Activated CD8-positive, alpha-beta T cell treated with anti-CD3 and anti-CD28 coated beads for 36 hours (primary cell): ENCODE measurements around the gene ZNF318. TPM values are rescaled to one million over a fixed set of nuclear protein-coding genes. Genes with fewer than 3 reads are reported as not detected.
"Not testable (repeated sequence)": the region's sequence is repeated elsewhere in the genome, so short reads cannot be mapped to it uniquely, and the experiment has no call there.

Source experiments
- ATAC-seq: fragments of 200-7000 bp; cut with Tn5 transposase; one replicate; pipeline ENCODE4 v1.10.0; 2021; ENCODE audit warnings: mild to moderate bottlenecking, moderate library complexity
- CTCF ChIA-PET: fragments of 350-600 bp; sonication (Branson Sonifier 250); formaldehyde crosslinking; loops from one replicate; lab custom pipeline; 2021; ENCODE audit warnings: antibody characterized with exemption; lab: Charles Lee
- POLR2A ChIA-PET: fragments of 350-600 bp; sonication (Branson Sonifier 250); formaldehyde crosslinking; loops from one replicate; lab custom pipeline; 2021; ENCODE audit warnings: antibody characterized with exemption; lab: Charles Lee
- DNase-seq: peaks from one replicate; pipeline ENCODE4 v3.0.0-alpha.2; 2020
- H3K27ac Mint-ChIP-seq: one replicate; pipeline ENCODE4 v1.8.0; 2021; ENCODE audit warnings: mild to moderate bottlenecking, mixed read lengths
- H3K27me3 Mint-ChIP-seq: one replicate; pipeline ENCODE4 v1.8.0; 2021; ENCODE audit warnings: mixed read lengths
- H3K36me3 Mint-ChIP-seq: one replicate; pipeline ENCODE4 v1.8.0; 2021; ENCODE audit warnings: low read depth, mixed read lengths
- H3K4me1 Mint-ChIP-seq: one replicate; pipeline ENCODE4 v1.8.0; 2021; ENCODE audit warnings: low read depth, mixed read lengths
- H3K4me3 Mint-ChIP-seq: one replicate; pipeline ENCODE4 v1.8.0; 2021; ENCODE audit warnings: mild to moderate bottlenecking, moderate library complexity, mixed read lengths
- H3K9me3 Mint-ChIP-seq: one replicate; pipeline ENCODE4 v1.8.0; 2021; ENCODE audit warnings: mixed read lengths
- CTCF ChIP-seq: fragments of 200-600 bp; IDR thresholded peaks from one replicate; pipeline ENCODE4 v1.8.0; 2022; ENCODE audit warnings: antibody characterized with exemption, mild to moderate bottlenecking
- intact Hi-C: fragments of 100-400 bp; cut with micrococcal nuclease; formaldehyde crosslinking; loops from one replicate; pipeline ENCODE4 v1.10.0; 2022
- total RNA-seq, 2 experiments: library from RNA; stranded (reverse); gene quantifications; one replicate each; pipeline ENCODE4 v1.2.3, GENCODE V29; 2021

Gene ZNF318
- total RNA-seq, 2 experiments from 2014 or later, result 13.1 to 13.5 TPM

GRCh38 chr6:43377710-43378229, 8.3 kb upstream of the ZNF318 start:
- DNase-seq (no peak), ATAC-seq (no peak)
- H3K4me1 Mint-ChIP-seq, result peaks cover 25% of the 10 kb centered on the region
- POLR2A ChIA-PET, result interaction anchor here (0.8 to 1.9 kb wide), 3 partner anchors 8 to 12 kb away, joined by 4 to 6 read pairs (median 5); partner anchors contain the start of gene ZNF318
- intact Hi-C loops, result no loop called here
- H3K9me3 Mint-ChIP-seq, result no peaks in the 10 kb centered on the region
- TF ChIP-seq CTCF, result no peak
- H3K27me3 Mint-ChIP-seq, result peaks cover 2% of the 10 kb centered on the region
- H3K4me3 Mint-ChIP-seq, result no peak overlapping the region
- no peaks in the 10 kb centered on the region for H3K36me3 Mint-ChIP-seq
- CTCF ChIA-PET, result interaction anchor here (0.8 to 1.4 kb wide), 4 partner anchors 8 to 114 kb away, joined by 3 to 5 read pairs (median 4); partner anchors contain the start of gene ZNF318
- H3K27ac Mint-ChIP-seq, result no peak overlapping the region

GRCh38 chr6:43376551-43376981, 7.1 kb upstream of the ZNF318 start:
- peak overlapping the region; percentile 18 for H3K27ac Mint-ChIP-seq

GRCh38 chr6:43375693-43376092, 6.2 kb upstream of the ZNF318 start:
- H3K4me1 Mint-ChIP-seq, result peaks cover 12% of the 10 kb centered on the region
- intact Hi-C loops, result no loop called here
- no peak overlapping the region for H3K4me3 Mint-ChIP-seq
- DNase-seq (no peak), ATAC-seq (no peak)
- H3K27ac Mint-ChIP-seq, result no peak overlapping the region
- ChIA-PET CTCF (interaction anchor here (0.9 to 1.4 kb wide), 2 partner anchors 15 to 22 kb away, joined by 3 read pairs; no protein-coding TSS in a partner anchor), POLR2A (interaction anchor here (0.5 to 1.5 kb wide), 2 partner anchors 8 to 69 kb away, joined by 3 to 5 read pairs; no protein-coding TSS in a partner anchor)
- H3K27me3 Mint-ChIP-seq, result no peaks in the 10 kb centered on the region
- H3K9me3 Mint-ChIP-seq, result no peaks in the 10 kb centered on the region
- TF ChIP-seq CTCF, result no peak
- no peaks in the 10 kb centered on the region for H3K36me3 Mint-ChIP-seq

More at GRCh38 chr6:43376551-43376981, 7.1 kb upstream of the ZNF318 start:
- Mint-ChIP-seq H3K36me3 (no peaks in the 10 kb centered on the region), H3K4me1 (peaks cover 15% of the 10 kb centered on the region), H3K9me3 (no peaks in the 10 kb centered on the region), H3K27me3 (peaks cover 2% of the 10 kb centered on the region), H3K4me3 (no peak overlapping the region)
- ChIA-PET CTCF (interaction anchor here (0.9 to 1.4 kb wide), 2 partner anchors 14 to 21 kb away, joined by 3 read pairs; no protein-coding TSS in a partner anchor), POLR2A (interaction anchor here (1.3 kb wide), 1 partner anchor 17 kb away, joined by 3 read pairs; no protein-coding TSS in a partner anchor)
- ATAC-seq, result peak; percentile 90
- no peak for TF ChIP-seq CTCF
- intact Hi-C loops, result no loop called here
- peak; percentile 69 for DNase-seq

- Mint-ChIP-seq H3K27ac (no peak overlapping the region), H3K4me1 (peaks cover 21% of the 10 kb centered on the region), H3K27me3 (no peaks in the 10 kb centered on the region), H3K4me3 (no peak overlapping the region), H3K9me3 (no peaks in the 10 kb centered on the region), H3K36me3 (no peaks in the 10 kb centered on the region)
- ChIA-PET CTCF (interaction anchor here (0.8 kb wide), 1 partner anchor 133 kb away, joined by 4 read pairs; no protein-coding TSS in a partner anchor), POLR2A (no interaction called here)
- intact Hi-C loops, result no loop called here
- TF ChIP-seq CTCF, result no peak
- no peak for ATAC-seq
- DNase-seq, result no peak
Observed at GRCh38 chr6:43373252-43373875, 3.9 kb upstream of the ZNF318 start.

GRCh38 chr6:43370003-43370580, 645 bp upstream of the ZNF318 start:
- ATAC-seq, result peak; percentile 11
- peak overlapping the region; percentile 84 for H3K4me3 Mint-ChIP-seq
- H3K9me3 Mint-ChIP-seq, H3K36me3 Mint-ChIP-seq, intact Hi-C loops, H3K27me3 Mint-ChIP-seq, DNase-seq: not testable (repeated sequence)
- H3K4me1 Mint-ChIP-seq, result peaks cover 30% of the 10 kb centered on the region
- H3K27ac Mint-ChIP-seq, result peak overlapping the region; percentile 97
- CTCF ChIA-PET, result interaction anchor here (0.5 to 2.4 kb wide), 13 partner anchors 8 to 141 kb away, joined by 3 to 9 read pairs (median 4); partner anchors contain the start of gene DNPH1
- POLR2A ChIA-PET, result interaction anchor here (0.9 to 4.2 kb wide), 6 partner anchors 8 to 198 kb away, joined by 3 to 27 read pairs (median 6); partner anchors contain the start of genes ABCC10 and SRF
